GM12864 (cell line): ENCODE data around the gene NPRL2.
"Not testable (repeated sequence)": the region's sequence is repeated elsewhere in the genome, so short reads cannot be mapped to it uniquely, and the experiment has no call there.

Experiments
- DNase-seq: peaks from one replicate; pipeline ENCODE4 v3.0.0-alpha.2; 2011; ENCODE audit warnings: low read depth
- H3K4me3 ChIP-seq: 2 replicates; pipeline ENCODE4 v1.5.1; 2011; ENCODE audit warnings: mild to moderate bottlenecking, low read depth, low read length, control low read depth
- CTCF ChIP-seq: IDR thresholded peaks from 2 replicates; pipeline ENCODE4 v1.5.1; 2011; ENCODE audit warnings: low read depth, mild to moderate bottlenecking, moderate library complexity, low read length, control low read depth, inconsistent platforms; ENCODE audit errors: missing control alignments

Gene NPRL2

DNA sequence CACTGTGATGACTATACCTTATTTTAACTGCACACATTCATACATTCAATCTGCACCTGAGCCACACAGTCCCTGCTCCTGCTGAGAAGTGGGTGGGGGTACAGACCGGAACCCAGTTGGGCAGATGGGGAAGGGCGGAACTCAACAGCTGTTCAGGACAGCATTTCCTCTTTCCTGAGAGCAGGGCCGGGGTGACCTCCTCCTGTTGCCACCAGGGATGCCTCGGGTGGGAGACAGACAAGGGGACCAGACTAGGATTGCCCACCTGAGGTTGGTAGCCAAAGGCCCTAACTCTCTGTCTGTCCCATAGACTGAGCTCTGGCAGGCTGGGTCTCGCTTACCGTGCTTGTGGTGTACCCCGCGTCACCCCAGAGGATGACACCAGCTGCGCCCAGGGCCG lies 32.0 kb downstream of the NPRL2 start:
- no peak for DNase-seq
- no peak overlapping the region for H3K4me3 ChIP-seq
- no peak for TF ChIP-seq CTCF

- DNase-seq, result no peak
- H3K4me3 ChIP-seq, result no peak overlapping the region
- TF ChIP-seq CTCF, result no peak
Measured at GRCh38 chr3:50318163-50318562, 32.4 kb downstream of the NPRL2 start.

DNA sequence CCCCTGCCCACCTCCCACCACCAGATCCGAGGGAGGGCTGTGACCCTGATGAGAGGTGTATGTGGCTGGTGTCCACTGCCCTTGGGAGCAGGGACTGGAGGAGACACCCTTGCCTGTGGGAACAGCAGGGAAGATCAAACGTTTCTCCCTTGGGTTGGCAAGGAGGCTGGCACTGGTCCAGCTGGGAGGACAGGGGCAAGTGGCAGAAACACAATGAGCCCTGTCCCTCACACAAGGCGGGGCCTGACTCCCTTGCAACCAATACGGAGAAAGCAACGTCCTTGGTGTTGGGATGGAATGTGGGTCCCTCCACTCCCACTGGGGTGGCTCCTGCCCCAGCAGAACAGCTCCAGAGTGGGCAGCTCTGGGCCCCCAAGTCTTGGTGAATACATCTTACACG lies 33.3 kb downstream of the NPRL2 start:
- no peak overlapping the region for H3K4me3 ChIP-seq
- TF ChIP-seq CTCF, result no peak
- DNase-seq, result no peak

GRCh38 chr3:50316657-50317242 lies 33.8 kb downstream of the NPRL2 start:
- no peak overlapping the region for H3K4me3 ChIP-seq
- TF ChIP-seq CTCF, result no peak
- DNase-seq, result no peak

GRCh38 chr3:50314816-50315215 lies 35.8 kb downstream of the NPRL2 start:
- no peak for DNase-seq
- no peak for TF ChIP-seq CTCF
- no peak overlapping the region for H3K4me3 ChIP-seq

GRCh38 chr3:50314342-50314741 lies 36.2 kb downstream of the NPRL2 start:
- H3K4me3 ChIP-seq, result no peak overlapping the region
- TF ChIP-seq CTCF, result no peak
- no peak for DNase-seq

GRCh38 chr3:50312041-50312440 lies 38.5 kb downstream of the NPRL2 start:
- DNase-seq, H3K4me3 ChIP-seq: not testable (repeated sequence)
